HUDEP-2 (cell line): ENCODE measurements around the gene SEC14L5.

Experiments used
- DNase-seq, 76 experiments: peaks; one replicate each; lab custom pipeline; 2025; ENCODE audit not compliant: unreplicated experiment in 76 of 76; lab: John Stamatoyannopoulos, UW

Gene SEC14L5

DNA sequence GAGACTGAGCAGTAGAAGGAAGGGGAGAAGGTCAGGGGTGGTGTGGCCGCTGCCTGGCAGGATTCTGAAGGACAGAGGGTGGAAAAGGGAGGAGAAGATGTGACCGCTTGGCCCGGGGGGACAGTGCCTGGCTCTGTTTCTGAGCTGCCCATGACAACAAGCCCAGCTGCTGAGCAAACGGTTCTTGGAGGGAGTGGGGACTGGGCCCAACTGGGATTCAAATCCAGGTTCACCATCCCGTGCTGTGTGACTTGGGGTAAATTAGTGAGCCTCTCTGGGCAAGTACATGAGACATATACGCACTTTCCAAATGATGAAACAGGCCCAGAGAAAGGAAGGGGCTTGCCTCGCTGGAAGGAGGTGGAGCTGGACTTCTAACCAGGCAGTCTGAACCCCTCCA lies 23.3 kb downstream of the SEC14L5 start:
- DNase-seq: no peak

DNA sequence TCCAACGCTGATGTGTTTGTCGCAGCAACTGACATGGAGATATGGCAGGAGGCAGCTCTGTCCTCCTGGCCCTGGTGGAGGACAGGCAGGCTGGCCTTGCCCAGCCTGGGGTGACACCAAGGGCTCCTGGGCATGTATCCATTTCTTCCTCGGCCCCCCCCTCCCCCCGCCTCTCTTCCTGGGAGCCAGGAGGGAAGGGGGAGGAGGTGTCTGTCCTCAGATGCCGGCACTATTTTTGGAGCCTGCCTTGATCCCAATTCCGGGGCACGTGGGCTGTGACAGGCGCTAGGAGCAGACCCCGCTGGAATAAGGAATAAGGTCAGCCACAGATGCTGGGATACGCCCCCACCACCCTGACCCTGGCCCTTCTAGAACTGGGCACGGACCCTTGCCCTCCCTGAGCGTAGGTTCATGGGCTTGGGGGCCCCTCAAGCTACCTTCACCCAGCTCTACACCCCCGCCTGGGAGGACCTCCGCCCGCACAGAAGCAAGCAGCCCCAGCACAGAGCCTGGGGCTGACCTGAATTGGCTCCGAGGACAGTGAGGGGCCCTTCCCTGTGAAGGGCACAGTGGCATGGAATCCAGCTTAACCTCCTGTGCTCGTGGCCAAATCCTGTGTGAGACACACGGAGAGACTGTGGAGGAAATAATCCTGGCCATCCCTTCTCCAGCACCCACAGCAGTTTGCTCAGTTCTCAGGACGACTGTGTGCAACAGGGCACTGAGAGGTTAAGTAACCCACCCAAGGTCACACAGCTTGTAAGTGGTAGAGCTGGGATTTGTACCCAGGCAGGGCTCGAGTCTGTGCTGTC lies 24.1 kb downstream of the SEC14L5 start:
- DNase-seq: no peak

DNA sequence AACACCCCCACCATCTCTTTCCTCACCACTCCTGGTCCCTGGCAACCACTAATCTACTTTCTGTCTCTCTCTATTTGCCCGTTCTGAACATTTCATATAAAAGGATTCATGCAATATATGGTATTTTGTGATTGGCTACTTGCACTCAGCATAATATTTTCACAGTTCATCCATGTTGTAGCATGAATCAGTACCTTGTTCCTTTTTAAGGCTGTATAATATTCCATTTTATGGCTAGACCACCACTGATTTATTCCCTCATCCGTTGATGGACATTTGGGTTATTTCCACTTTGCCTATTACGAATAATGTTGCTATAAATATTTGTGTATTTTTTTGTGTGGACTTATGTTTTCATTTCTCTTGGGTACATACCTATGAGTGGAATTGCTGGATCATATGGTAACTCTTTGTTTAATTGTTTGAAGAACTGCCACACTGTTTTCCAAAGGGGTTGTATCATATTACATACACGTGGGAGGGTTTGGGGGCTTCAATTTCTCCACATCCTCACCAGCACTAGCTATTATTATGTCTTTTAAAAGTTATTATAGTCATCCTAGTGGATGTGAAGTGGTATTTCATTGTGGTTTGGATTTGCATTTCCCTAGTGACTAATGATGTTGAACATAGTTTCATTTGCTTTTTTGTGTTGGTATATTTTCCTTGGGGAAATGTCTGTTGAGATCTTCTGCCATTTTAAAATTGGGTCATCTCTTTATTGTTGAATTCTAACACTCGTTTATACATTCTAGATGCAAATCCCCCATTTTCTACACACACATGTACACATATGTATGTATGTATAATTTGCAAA lies 26.3 kb downstream of the SEC14L5 start:
- DNase-seq: no peak

DNA sequence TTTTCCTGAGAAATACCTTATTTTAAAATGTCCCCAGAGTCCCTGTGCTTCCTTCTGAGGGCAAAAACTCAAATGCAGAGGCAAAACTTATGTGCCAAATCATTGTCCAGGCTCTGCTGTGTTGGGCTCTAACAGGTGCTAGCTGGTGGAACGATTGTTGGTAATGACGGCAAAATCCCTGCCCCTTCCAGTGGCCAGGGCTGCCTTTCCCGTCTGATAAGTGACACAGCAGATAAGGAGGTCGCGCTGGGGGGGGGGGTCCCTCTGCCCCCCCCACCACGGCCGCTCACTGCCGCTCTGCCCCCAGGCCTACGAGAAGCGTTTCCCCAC lies 29.1 kb downstream of the SEC14L5 start:
- DNase-seq: no peak

DNA sequence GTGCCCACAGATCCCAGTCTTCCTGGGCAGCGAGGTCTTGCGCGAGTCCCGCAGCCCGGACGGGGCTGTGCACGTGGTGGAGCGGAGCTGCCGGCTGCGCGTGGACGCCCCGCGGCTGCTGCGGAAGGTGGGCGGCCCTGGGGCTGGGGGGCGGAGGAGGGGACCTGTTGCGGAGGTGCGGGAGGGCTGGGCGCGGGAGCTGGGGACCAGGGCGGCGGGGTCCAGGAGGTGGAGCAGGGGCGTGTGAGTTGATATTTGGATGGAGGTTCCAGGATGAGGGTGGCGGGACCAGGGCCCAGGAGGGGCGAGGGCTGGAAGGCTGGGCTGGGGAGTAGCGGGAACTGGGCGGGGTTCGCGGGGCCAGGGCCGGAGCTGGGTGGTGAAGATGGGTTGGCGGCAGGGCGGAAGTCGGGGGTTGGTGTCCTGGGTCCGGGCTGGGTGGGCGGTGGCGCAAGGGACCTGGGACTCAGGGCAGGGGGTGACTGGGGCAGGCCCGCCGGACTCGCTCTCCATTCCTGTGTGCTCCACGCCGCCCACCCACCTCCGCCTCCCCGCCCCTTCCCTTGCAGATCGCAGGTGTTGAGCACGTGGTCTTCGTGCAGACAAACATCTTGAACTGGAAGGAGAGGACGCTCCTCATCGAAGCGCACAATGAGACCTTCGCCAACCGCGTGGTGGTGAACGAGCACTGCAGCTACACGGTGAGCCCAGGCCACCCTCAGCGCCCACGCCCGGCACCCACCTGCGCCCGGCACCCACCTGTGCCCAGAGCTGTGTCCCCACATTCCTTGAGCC lies 29.6 kb downstream of the SEC14L5 start:
- DNase-seq: no peak

DNA sequence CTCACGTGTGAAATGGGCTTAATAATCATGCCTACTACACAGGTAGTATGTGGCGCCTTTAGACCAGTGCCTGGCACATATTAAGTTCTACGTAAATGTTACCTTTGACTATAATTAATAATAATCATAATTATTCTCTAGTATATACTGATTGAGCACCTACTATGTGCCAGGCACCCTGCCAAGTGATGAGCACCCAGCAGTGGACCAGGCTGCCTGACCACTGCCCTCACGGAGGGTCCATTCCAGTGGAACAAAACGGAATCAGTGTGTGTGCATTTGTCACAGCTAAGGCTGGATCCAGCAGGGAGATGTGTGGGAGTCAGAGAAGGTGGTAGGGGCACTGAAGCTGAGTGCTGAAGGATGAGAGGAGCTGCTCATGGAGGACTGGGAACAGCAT lies 30.5 kb downstream of the SEC14L5 start:
- no peak for DNase-seq

DNA sequence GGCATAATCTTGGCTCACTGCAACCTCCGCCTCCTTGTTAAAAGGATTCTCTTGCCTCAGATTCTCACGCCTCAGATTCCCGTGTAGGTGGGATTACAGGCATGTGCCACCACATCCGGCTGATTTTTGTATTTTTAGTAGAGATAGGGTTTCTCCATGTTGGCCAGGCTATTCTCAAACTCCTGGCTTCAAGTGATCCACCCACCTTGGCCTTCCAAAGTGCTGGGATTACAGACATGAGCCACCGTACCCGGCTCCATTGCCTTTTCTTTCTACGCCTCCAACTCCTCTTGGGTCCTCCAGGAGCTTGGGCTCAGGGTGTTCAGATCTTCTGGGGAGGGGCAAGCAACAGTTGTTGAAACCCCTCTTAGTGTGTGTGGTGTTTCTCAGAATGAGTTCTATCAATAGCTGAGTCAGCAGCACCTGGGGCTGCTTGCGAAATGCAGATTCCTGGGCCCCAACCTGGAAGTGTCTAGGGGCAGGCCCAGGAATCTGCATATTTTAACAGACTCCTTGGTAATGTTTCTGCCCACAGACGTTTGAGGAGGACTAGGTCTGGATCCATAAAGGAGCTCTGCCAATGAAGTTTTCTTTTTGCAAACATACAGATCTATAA lies 31.4 kb downstream of the SEC14L5 start:
- DNase-seq: no peak

DNA sequence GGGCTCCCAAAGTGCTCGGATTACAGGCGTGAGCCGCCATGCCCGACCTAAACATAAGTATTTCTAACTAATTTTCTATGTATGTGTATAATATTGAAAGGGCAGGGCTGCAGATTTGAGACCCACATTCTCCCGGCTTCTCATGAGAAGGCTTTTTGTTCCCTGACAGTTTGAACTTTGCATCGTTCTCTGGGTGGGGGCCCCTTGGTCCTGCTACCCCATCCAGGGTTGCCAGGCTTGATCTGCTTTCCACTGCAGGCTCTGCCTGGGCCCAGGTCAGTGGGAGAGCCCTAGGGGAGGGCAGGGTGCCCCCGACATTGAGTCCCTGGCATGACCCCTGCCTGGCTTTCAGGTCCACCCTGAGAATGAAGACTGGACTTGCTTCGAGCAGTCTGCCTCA lies 32.3 kb downstream of the SEC14L5 start:
- DNase-seq: no peak

DNA sequence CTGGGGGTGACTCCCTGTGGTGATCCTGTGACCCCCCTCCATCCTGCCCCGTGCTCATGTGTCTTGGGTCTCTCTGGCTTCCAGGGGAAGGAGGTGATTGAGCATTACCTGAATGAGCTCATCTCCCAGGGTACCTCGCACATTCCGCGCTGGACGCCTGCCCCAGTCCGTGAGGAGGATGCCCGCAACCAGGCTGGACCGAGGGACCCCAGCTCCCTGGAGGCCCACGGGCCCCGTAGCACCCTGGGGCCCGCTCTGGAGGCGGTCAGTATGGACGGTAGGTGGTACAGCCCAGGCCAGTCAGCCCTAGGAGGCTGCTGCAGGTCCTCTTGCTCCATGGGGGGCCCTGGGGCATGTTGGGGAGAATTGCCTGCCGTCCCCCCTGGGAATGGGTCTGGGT lies 33.6 kb downstream of the SEC14L5 start:
- DNase-seq: no peak

DNA sequence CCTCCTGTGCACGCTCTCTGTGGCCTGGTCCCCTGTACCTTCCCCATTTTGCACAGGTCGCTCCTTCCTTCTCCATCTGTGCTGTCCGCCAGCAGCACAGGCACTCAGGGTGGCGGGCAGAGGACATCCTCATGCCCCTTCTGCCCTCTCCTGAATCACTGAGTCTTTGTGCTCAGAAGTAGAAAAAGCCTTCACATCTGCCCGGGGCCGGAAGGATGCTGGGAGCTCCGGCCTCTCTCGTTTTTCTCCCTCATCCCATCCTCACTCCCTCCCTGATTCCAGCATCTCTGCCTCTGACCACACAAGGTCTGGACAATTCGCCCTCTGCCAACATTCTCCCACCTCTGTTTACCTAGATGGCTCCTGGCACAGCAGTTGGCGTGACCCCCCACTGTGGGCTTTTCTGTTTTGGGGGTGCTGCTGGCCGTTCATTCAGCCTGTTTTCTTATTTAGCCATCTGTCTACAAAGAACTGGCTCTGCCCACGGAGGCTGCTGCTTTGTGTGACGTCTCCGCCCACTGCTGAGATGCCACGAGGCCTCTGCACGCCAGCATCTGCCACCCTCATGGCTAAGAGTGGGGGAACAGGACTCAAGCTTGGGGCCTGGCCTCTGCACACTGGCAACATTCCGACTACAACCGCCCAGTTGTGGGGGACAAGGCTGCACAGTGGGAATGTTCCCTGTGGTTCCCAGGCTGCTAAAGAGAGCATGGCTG lies 36.7 kb downstream of the SEC14L5 start:
- no peak for DNase-seq

DNA sequence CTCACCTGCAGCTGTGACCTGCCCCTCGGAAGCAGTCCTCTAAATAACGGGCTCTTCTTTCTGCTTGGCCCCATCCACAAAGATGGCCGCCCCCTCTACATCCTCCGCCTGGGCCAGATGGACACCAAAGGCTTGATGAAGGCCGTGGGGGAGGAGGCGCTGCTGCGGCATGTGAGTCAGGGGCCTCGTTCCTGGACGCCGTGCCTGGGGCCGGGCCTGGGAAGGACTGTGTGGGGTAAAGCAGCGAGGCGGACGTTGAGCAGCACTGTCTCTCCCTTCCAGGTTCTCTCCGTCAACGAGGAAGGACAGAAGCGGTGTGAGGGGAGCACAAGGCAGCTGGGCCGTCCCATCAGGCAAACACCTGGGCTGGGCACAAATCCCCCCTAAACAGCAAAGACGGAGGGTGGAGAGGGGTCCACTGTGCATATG lies 42.5 kb downstream of the SEC14L5 start:
- no peak for DNase-seq

DNA sequence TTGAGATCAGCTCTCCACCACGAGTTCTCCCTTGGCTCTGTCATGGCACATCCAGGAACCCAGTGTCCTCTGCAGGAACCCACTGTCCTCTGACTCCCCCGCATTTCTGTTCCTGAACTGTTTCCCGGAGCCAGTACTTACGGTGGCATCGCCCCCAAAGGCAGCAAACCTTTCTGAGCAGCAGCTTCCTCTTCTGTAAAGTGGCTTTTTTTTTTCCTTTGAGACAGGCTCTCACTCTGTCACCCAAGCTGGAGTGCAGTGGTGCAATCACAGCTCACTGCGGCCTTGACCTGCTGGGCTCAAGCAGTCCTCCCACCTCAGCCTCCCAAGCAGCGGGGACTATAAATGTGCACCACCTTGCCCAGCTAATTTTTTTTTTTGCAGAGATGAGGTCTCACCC lies 43.4 kb downstream of the SEC14L5 start:
- DNase-seq: no peak

DNA sequence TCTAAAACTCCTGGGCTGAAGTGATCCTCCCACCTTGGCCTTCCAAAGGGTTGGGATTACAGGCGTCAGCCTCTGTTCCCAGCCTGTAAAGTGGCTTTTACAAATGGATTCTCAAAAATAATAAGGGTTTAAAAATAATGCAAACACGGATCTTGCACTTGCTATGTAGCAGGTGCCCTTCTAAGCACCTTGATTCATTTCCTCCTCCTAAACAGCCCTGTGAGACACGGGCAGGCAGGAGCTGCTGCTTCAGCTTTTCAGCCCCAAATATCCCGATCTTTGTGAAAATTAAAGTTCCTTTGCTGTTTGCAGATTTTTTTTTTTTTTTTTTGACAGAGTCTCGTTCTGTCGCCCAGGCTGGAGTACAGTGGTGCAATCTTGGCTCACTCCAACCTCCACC lies 43.9 kb downstream of the SEC14L5 start:
- DNase-seq: no peak

DNA sequence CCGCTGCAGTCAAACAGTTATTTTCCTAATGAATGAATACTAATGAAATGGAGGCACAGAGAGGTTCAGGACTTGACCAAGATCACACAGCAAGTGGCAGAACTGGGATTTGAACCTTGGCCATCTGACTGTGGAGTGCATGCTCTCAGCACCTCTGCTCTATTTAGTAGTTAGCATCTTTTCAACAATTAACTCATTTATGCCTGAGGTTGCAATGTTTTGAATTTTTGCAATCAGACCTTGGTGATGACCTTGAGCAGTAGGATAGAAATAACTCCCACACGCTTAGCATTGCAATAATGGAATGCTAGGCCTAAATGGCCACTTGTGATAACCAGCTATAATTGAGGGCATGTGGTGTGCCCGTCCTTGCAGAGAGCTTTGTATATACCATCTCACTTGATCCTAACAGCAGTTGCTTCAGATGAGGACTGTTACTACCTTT lies 44.6 kb downstream of the SEC14L5 start:
- DNase-seq: no peak

DNA sequence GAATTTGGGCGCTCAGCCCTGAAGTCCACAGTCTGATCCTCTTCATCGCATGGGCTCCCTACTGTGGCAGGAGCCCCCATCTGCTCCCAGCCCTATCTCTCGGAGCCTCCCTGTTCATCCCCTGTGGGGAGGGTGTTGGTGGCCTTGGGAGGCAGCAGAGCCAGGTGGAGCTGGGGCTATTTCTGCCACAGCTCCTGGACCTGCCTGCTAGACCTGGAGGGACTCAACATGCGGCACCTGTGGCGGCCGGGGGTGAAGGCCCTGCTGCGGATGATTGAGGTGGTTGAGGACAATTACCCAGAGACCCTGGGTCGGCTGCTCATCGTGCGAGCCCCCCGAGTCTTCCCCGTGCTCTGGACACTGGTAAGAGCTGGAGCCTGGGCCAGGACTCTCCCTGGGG lies 45.1 kb downstream of the SEC14L5 start:
- no peak for DNase-seq

DNA sequence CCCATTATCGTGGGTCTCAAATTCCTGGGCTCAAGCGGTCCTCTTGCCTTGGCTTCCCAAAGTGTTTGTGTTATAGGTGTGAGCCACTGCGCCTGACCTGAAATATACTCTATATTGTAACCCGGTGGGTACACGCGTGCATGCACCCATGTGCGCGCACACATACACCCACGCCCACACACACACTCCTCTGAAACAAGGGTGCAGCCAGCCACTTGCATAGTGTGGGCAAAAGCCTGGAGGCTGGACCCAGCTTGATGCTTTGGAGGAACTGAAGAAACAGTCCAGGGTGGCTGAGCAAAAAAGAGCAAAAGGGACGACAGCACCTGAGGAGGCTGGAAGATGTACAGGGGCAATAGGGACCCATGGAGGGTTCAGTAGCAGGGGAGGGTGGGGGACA lies 45.7 kb downstream of the SEC14L5 start:
- no peak for DNase-seq

DNA sequence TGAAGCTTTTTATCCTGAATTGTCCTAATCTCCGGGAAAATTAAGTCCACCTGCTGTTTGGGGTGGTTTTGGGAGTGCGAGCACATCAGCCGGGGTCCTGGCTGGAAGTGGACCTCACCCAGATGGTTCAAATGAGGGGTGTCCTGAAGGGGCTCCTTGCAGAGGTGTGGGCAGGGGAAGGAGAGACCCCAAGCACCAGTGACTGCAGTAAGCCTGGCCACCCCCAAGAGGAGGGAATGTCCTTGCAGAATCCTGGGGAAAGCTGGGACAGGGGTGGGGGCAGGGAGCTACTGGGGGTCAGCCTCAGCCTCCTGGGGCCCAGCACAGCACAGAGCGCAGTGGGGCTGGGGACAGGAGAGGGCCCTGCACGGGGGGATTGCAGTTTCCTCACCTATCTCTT lies 46.2 kb downstream of the SEC14L5 start:
- no peak for DNase-seq

DNA sequence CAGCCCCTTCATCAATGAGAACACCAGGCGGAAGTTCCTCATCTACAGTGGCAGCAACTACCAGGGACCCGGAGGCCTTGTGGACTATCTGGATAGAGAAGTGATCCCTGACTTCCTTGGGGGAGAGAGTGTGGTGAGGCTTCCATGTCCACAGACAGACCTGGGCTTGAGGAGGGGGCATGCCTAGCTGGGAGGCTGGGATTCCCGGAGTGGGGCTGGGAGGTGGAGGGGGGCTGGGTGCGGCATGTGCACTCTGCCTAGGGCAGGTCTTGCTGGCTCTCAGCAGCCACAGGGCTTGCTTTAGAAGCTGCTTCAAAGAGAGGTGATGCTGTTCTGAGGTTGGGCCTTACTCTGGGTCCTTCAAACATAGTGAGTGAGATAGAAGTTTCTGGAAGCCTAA lies 47.8 kb downstream of the SEC14L5 start:
- DNase-seq: no peak

DNA sequence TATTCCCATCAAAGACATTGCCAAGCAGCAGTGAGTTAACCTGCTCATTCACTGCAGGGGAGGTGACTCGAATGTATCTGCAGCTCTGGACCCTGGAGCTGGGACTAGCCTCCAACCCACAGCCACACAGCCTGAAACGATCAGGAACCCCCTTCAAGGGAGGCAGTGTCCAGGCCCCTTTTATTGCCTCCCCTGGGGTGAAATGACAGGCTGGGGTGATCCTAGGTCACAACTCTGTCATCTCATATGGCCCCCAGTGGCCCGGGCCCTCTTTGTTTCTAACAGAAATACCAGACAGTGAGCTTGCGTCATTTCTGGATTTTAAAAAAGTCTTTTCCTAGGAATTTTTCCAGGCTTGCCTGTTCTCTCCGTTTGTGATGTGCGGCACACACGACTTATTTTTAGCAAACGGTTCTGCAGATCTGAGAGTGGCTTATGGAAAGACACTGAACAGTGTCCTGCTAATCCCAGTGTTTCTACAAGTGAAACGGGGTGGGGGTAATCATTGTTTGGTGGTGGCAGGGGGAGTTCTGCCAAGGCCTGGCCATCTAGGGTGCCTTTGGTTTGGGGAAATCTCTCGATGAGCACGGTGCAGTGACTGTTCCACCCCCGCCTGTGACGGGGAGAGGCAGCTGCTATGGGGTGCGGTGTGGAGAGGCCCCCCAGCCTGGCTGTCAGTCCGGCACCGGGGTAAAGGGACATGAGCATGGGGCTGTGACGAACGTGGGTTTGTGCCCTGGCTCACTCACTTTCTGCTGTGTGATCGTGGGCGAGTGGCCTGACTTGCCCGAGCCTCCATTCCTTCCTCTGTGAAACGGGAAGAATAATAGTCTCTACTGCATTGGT lies 48.4 kb downstream of the SEC14L5 start:
- no peak for DNase-seq
